22Rv1 (cell line): ENCODE measurements around the gene CMTM6.

ENCODE experiments used
- ZFX ChIP-seq: fragments of 450-650 bp; IDR thresholded peaks from 2 replicates; pipeline ENCODE4 v1.6.1; 2017; ENCODE audit warnings: antibody characterized with exemption, borderline replicate concordance
- TF ChIP-seq, protein P1 (sequence below): fragments of 450-650 bp; IDR thresholded peaks from 2 replicates; pipeline ENCODE4 v1.5.1; 2017; ENCODE audit warnings: mild to moderate bottlenecking

DNA sequence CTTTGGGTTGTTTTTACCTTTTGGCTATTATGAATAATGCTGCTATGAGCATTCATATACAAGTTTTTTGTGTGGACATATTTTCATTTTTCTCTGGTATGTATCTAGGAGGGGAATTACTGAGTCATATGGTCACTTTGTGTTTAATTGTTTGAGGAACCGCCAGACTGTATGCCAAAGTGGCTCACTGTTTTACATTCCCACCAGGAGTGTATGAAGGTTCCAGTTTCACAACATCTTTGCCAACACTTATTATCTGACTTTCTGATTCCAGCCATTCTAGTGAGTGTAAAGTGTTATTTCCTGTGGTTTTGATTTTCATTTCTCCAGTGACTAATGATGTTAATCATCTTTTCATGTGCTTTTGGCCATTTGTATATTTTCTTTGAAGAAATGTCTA, 59.2 kb downstream of the CMTM6 start:
- TF ChIP-seq, protein P1, sequence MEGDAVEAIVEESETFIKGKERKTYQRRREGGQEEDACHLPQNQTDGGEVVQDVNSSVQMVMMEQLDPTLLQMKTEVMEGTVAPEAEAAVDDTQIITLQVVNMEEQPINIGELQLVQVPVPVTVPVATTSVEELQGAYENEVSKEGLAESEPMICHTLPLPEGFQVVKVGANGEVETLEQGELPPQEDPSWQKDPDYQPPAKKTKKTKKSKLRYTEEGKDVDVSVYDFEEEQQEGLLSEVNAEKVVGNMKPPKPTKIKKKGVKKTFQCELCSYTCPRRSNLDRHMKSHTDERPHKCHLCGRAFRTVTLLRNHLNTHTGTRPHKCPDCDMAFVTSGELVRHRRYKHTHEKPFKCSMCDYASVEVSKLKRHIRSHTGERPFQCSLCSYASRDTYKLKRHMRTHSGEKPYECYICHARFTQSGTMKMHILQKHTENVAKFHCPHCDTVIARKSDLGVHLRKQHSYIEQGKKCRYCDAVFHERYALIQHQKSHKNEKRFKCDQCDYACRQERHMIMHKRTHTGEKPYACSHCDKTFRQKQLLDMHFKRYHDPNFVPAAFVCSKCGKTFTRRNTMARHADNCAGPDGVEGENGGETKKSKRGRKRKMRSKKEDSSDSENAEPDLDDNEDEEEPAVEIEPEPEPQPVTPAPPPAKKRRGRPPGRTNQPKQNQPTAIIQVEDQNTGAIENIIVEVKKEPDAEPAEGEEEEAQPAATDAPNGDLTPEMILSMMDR: no peak
- TF ChIP-seq ZFX: no peak
